Sigmoid colon (tissue), 3 donors: Measurements from ENCODE around the gene ZNF362.
"Not testable (repeated sequence)": the region's sequence is repeated elsewhere in the genome, so short reads cannot be mapped to it uniquely, and the experiment has no call there.

Experiments used
- POLR2A ChIP-seq, 2 donors: fragments of 450-650 bp; IDR thresholded peaks; one replicate each; pipeline ENCODE4 v1.6.1; 2016; ENCODE audit warnings: antibody characterized with exemption in 2 of 2, mild to moderate bottlenecking in 2 of 2, moderate library complexity in 2 of 2
- TF ChIP-seq, protein P1 (sequence below), 4 experiments: fragments of 450-650 bp in 3 of 4; fragments of 200-600 bp in 1 of 4; IDR thresholded peaks; one replicate each; pipeline ENCODE4 v1.5.1; 2016 to 2019; ENCODE audit warnings: antibody characterized with exemption in 4 of 4, mild to moderate bottlenecking in 3 of 4, moderate library complexity in 2 of 4

DNA sequence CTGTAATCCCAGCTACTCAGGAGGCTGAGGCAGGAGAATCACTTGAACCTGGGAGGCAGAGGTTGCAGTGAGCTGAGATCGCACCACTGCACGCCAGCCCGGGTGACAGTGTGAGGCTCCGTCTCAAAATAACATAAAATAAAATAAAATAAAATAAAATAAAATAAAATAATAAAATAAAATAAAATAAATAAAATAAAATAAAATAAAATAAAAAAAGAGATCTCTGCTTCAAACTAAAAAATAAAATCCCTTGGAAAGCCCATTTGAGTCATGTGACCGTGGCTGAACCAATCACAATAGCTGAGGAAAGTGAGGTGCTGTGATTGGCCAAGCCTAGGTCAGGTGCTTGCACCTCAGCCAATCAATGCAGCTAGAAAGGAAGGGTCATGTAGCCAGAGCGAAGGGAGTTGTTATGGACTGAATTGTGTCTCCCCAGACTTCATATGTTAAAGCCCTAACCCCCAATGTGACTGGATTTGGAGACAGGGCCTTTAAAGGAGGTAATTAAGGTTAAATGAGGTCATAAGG lies 18.0 kb upstream of the ZNF362 start:
- TF ChIP-seq, protein P1, sequence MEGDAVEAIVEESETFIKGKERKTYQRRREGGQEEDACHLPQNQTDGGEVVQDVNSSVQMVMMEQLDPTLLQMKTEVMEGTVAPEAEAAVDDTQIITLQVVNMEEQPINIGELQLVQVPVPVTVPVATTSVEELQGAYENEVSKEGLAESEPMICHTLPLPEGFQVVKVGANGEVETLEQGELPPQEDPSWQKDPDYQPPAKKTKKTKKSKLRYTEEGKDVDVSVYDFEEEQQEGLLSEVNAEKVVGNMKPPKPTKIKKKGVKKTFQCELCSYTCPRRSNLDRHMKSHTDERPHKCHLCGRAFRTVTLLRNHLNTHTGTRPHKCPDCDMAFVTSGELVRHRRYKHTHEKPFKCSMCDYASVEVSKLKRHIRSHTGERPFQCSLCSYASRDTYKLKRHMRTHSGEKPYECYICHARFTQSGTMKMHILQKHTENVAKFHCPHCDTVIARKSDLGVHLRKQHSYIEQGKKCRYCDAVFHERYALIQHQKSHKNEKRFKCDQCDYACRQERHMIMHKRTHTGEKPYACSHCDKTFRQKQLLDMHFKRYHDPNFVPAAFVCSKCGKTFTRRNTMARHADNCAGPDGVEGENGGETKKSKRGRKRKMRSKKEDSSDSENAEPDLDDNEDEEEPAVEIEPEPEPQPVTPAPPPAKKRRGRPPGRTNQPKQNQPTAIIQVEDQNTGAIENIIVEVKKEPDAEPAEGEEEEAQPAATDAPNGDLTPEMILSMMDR (IDR thresholded peaks at IDR 0.05): not testable (repeated sequence)
- TF ChIP-seq POLR2A (IDR thresholded peaks at IDR 0.05): not testable (repeated sequence)
